ENCODE measurements around the gene IFT20. TPM values are rescaled to one million over a fixed set of nuclear protein-coding genes. Genes with fewer than 3 reads are reported as not detected.
"Not testable (repeated sequence)": the region's sequence is repeated elsewhere in the genome, so short reads cannot be mapped to it uniquely, and the experiment has no call there.

Gene IFT20
- total and polyA plus RNA-seq, 3 donors from 2014 or later: 79.8 to 104 (median 94.8) TPM

- 83 to 90% methylated on average over 8 to 14 of the region's 14 CpGs for WGBS, 2 donors
Measured at GRCh38 chr17:28342313-28342712, 7.0 kb upstream of the IFT20 start.

DNA sequence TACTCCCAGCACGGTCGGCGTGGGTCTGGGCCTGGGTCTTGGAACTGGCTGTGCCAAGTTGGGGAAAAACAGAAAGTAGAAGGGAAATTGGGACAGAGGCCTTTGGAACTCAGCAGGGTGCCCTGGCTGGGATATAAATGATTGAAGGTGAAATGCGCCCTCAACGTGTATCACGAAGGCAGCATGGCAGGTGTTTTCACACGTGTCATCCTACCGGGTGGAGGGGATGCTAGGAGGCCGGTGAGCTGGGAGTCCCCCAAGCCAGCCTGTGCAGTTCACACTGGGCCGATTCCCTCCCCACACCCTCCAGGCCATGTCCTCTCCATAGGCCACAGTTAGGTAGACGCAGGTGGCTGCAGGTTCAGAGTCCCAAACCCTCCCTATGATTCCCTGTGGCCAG is 6.2 kb upstream of the IFT20 start:
- Histone ChIP-seq H3K27me3 (no peaks in the 10 kb centered on the region), H3K36me3 (ENCODE audit: low read depth, missing control alignments) (no peaks in the 10 kb centered on the region), H3K4me3 (no peak overlapping the region), H3K27ac (no peak overlapping the region), H3K9me3 (no peaks in the 10 kb centered on the region), H3K4me1 (peaks cover 29% of the 10 kb centered on the region)
- WGBS, 2 donors: 91 to 93% methylated on average over 8 to 11 of the region's 11 CpGs
- no peak for DNase-seq
- TF ChIP-seq, protein P1, sequence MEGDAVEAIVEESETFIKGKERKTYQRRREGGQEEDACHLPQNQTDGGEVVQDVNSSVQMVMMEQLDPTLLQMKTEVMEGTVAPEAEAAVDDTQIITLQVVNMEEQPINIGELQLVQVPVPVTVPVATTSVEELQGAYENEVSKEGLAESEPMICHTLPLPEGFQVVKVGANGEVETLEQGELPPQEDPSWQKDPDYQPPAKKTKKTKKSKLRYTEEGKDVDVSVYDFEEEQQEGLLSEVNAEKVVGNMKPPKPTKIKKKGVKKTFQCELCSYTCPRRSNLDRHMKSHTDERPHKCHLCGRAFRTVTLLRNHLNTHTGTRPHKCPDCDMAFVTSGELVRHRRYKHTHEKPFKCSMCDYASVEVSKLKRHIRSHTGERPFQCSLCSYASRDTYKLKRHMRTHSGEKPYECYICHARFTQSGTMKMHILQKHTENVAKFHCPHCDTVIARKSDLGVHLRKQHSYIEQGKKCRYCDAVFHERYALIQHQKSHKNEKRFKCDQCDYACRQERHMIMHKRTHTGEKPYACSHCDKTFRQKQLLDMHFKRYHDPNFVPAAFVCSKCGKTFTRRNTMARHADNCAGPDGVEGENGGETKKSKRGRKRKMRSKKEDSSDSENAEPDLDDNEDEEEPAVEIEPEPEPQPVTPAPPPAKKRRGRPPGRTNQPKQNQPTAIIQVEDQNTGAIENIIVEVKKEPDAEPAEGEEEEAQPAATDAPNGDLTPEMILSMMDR (IDR thresholded peaks at IDR 0.05): no peak
- no peak for TF ChIP-seq POLR2A (IDR thresholded peaks at IDR 0.05)
- intact Hi-C loops (cut with DNase I; ENCODE audit: low total_unique reads): no loop called here

More at GRCh38 chr17:28342313-28342712, 7.0 kb upstream of the IFT20 start:
- H3K4me3 ChIP-seq: no peak overlapping the region
- no peaks in the 10 kb centered on the region for H3K9me3 ChIP-seq
- H3K27me3 ChIP-seq: no peaks in the 10 kb centered on the region
- no peak for DNase-seq
- H3K27ac ChIP-seq: no peak overlapping the region
- H3K4me1 ChIP-seq: peaks cover 28% of the 10 kb centered on the region
- no peaks in the 10 kb centered on the region for H3K36me3 ChIP-seq (ENCODE audit: low read depth, missing control alignments)
- intact Hi-C loops (cut with DNase I; ENCODE audit: low total_unique reads): no loop called here
- TF ChIP-seq POLR2A (IDR thresholded peaks at IDR 0.05): no peak
- TF ChIP-seq, protein P1 (IDR thresholded peaks at IDR 0.05): no peak

- peaks cover 22% of the 10 kb centered on the region for H3K4me1 ChIP-seq
- H3K4me3 ChIP-seq: no peak overlapping the region
- no peak for DNase-seq
- WGBS, 2 donors: 91 to 95% methylated on average over 5 to 6 of the region's 6 CpGs
- no peaks in the 10 kb centered on the region for H3K36me3 ChIP-seq (ENCODE audit: low read depth, missing control alignments)
- intact Hi-C loops (cut with DNase I; ENCODE audit: low total_unique reads): no loop called here
- no peaks in the 10 kb centered on the region for H3K9me3 ChIP-seq
- no peak overlapping the region for H3K27ac ChIP-seq
- no peak for TF ChIP-seq POLR2A (IDR thresholded peaks at IDR 0.05)
- TF ChIP-seq, protein P1 (IDR thresholded peaks at IDR 0.05): no peak
- H3K27me3 ChIP-seq: no peaks in the 10 kb centered on the region
Measured at GRCh38 chr17:28340374-28340773, 5.1 kb upstream of the IFT20 start.

GRCh38 chr17:28339431-28339830 is 4.2 kb upstream of the IFT20 start:
- intact Hi-C loops (cut with DNase I; ENCODE audit: low total_unique reads): no loop called here

DNA sequence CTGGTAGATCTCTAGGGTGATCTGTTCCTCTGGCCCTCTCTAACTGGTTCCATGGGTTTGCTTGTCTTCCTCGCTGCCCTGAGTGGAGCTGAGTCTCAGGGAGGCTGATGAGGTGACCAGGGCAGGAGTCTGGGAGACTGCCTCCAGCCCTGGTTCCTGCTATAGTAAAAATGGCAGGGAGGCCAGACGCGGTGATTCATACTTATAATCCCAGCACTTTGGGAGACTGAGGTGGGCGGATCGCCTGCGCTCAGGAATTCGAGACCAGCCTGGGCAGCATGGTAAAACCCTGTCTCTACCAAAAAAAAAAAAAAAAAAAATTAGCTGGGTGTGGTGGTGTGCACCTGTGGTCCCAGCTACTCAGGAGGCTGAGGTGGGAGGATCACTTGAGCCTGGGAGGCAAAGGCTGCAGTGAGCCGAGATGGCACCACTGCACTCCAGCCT is 3.5 kb upstream of the IFT20 start:
- H3K9me3 ChIP-seq; H3K36me3 ChIP-seq (ENCODE audit: low read depth, missing control alignments); DNase-seq; H3K27ac ChIP-seq; intact Hi-C loops (cut with DNase I; ENCODE audit: low total_unique reads); H3K27me3 ChIP-seq; H3K4me3 ChIP-seq: not testable (repeated sequence)
- H3K4me1 ChIP-seq: peaks cover 29% of the 10 kb centered on the region
- WGBS, 2 donors: 88 to 97% methylated on average over 8 of the region's 8 CpGs

More at GRCh38 chr17:28339431-28339830, 4.2 kb upstream of the IFT20 start:
- H3K4me1 ChIP-seq: peaks cover 24% of the 10 kb centered on the region
- no peak overlapping the region for H3K4me3 ChIP-seq
- H3K27me3 ChIP-seq: no peaks in the 10 kb centered on the region
- 80 to 93% methylated on average over 7 to 15 of the region's 15 CpGs for WGBS, 2 donors
- DNase-seq: no peak
- TF ChIP-seq, protein P1 (IDR thresholded peaks at IDR 0.05): no peak
- no peak for TF ChIP-seq POLR2A (IDR thresholded peaks at IDR 0.05)
- no peak overlapping the region for H3K27ac ChIP-seq
- H3K36me3 ChIP-seq (ENCODE audit: low read depth, missing control alignments): no peaks in the 10 kb centered on the region
- no peaks in the 10 kb centered on the region for H3K9me3 ChIP-seq
